ENCODE measurements around the gene TMEM109.
"Not testable (repeated sequence)": the region's sequence is repeated elsewhere in the genome, so short reads cannot be mapped to it uniquely, and the experiment has no call there.

The TMEM109 gene

GRCh38 chr11:60900673-60901404 is 13.1 kb upstream of the TMEM109 start:
- peaks cover 82% of the 10 kb centered on the region for H3K36me3 ChIP-seq (ENCODE audit: control insufficient read depth, insufficient read depth, low read length)
- H3K4me3 ChIP-seq (ENCODE audit: low read depth, low read length), result no peak overlapping the region
- no peak overlapping the region for H3K9ac ChIP-seq (ENCODE audit: low read depth, low read length)
- H3K4me1 ChIP-seq (ENCODE audit: control insufficient read depth, insufficient read depth, low read length), result peaks cover 8% of the 10 kb centered on the region
- no peaks in the 10 kb centered on the region for H3K27me3 ChIP-seq (ENCODE audit: control insufficient read depth, insufficient read depth, low read length)
- no peaks in the 10 kb centered on the region for H3K9me3 ChIP-seq (ENCODE audit: control insufficient read depth, insufficient read depth, low read length)
- no peak overlapping the region for H3K27ac ChIP-seq (ENCODE audit: low read depth, low read length)

GRCh38 chr11:60902625-60903024 is 11.3 kb upstream of the TMEM109 start:
- no peak overlapping the region for H3K27ac ChIP-seq (ENCODE audit: low read depth, low read length)
- no peak overlapping the region for H3K9ac ChIP-seq (ENCODE audit: low read depth, low read length)
- no peaks in the 10 kb centered on the region for H3K9me3 ChIP-seq (ENCODE audit: control insufficient read depth, insufficient read depth, low read length)
- H3K27me3 ChIP-seq (ENCODE audit: control insufficient read depth, insufficient read depth, low read length), result no peaks in the 10 kb centered on the region
- peaks cover 64% of the 10 kb centered on the region for H3K36me3 ChIP-seq (ENCODE audit: control insufficient read depth, insufficient read depth, low read length)
- H3K4me3 ChIP-seq (ENCODE audit: low read depth, low read length), result no peak overlapping the region
- peaks cover 8% of the 10 kb centered on the region for H3K4me1 ChIP-seq (ENCODE audit: control insufficient read depth, insufficient read depth, low read length)

- Histone ChIP-seq H3K27ac (ENCODE audit: low read depth, low read length) (no peak overlapping the region), H3K9ac (ENCODE audit: low read depth, low read length) (peak overlapping the region; percentile 84; the same call in 1 of the 2 replicates), H3K4me1 (ENCODE audit: control insufficient read depth, insufficient read depth, low read length) (peaks cover 8% of the 10 kb centered on the region), H3K36me3 (ENCODE audit: control insufficient read depth, insufficient read depth, low read length) (peaks cover 42% of the 10 kb centered on the region), H3K27me3 (ENCODE audit: control insufficient read depth, insufficient read depth, low read length) (peaks cover 6% of the 10 kb centered on the region; the same call in 1 of the 2 replicates), H3K4me3 (ENCODE audit: low read depth, low read length) (peak overlapping the region; percentile 96), H3K9me3 (ENCODE audit: control insufficient read depth, insufficient read depth, low read length) (no peaks in the 10 kb centered on the region)
Measured at GRCh38 chr11:60905047-60905446, 8.9 kb upstream of the TMEM109 start.

GRCh38 chr11:60905551-60906113 is 8.3 kb upstream of the TMEM109 start:
- Histone ChIP-seq H3K27ac (ENCODE audit: low read depth, low read length) (peak overlapping the region; percentile 99), H3K9me3 (ENCODE audit: control insufficient read depth, insufficient read depth, low read length) (no peaks in the 10 kb centered on the region), H3K9ac (ENCODE audit: low read depth, low read length) (peak overlapping the region; percentile 84), H3K4me3 (ENCODE audit: low read depth, low read length) (peak overlapping the region; percentile 96), H3K27me3 (ENCODE audit: control insufficient read depth, insufficient read depth, low read length) (peaks cover 8% of the 10 kb centered on the region), H3K36me3 (ENCODE audit: control insufficient read depth, insufficient read depth, low read length) (peaks cover 36% of the 10 kb centered on the region), H3K4me1 (ENCODE audit: control insufficient read depth, insufficient read depth, low read length) (peaks cover 8% of the 10 kb centered on the region)

- Histone ChIP-seq H3K4me1 (ENCODE audit: control insufficient read depth, insufficient read depth, low read length) (peaks cover 8% of the 10 kb centered on the region), H3K27ac (ENCODE audit: low read depth, low read length) (peak within 1 kb of the TSS; percentile 99), H3K9me3 (ENCODE audit: control insufficient read depth, insufficient read depth, low read length) (no peaks in the 10 kb centered on the region), H3K27me3 (ENCODE audit: control insufficient read depth, insufficient read depth, low read length) (peaks cover 13% of the 10 kb centered on the region), H3K4me3 (ENCODE audit: low read depth, low read length) (peak within 1 kb of the TSS; percentile 96), H3K9ac (ENCODE audit: low read depth, low read length) (peak within 1 kb of the TSS; percentile 84), H3K36me3 (ENCODE audit: control insufficient read depth, insufficient read depth, low read length) (peaks cover 29% of the 10 kb centered on the region)
Measured at GRCh38 chr11:60906132-60906972, 7.6 kb upstream of the TMEM109 start, which contains the start of gene PRPF19. TSS of gene PRPF19 (minus strand) at chr11:60906585. CDS start at chr11:60906382, 203 bp downstream.

GRCh38 chr11:60908803-60909202 is 5.2 kb upstream of the TMEM109 start:
- Histone ChIP-seq H3K27me3 (ENCODE audit: control insufficient read depth, insufficient read depth, low read length) (peaks cover 18% of the 10 kb centered on the region), H3K4me3 (ENCODE audit: low read depth, low read length) (no peak overlapping the region), H3K36me3 (ENCODE audit: control insufficient read depth, insufficient read depth, low read length) (peaks cover 4% of the 10 kb centered on the region), H3K4me1 (ENCODE audit: control insufficient read depth, insufficient read depth, low read length) (peaks cover 14% of the 10 kb centered on the region), H3K27ac (ENCODE audit: low read depth, low read length) (no peak overlapping the region), H3K9me3 (ENCODE audit: control insufficient read depth, insufficient read depth, low read length) (no peaks in the 10 kb centered on the region), H3K9ac (ENCODE audit: low read depth, low read length) (no peak overlapping the region)

GRCh38 chr11:60909680-60910280 is 4.2 kb upstream of the TMEM109 start:
- peaks cover 21% of the 10 kb centered on the region for H3K27me3 ChIP-seq (ENCODE audit: control insufficient read depth, insufficient read depth, low read length)
- not testable (repeated sequence) for H3K27ac ChIP-seq (ENCODE audit: low read depth, low read length); H3K9ac ChIP-seq (ENCODE audit: low read depth, low read length); H3K36me3 ChIP-seq (ENCODE audit: control insufficient read depth, insufficient read depth, low read length); H3K9me3 ChIP-seq (ENCODE audit: control insufficient read depth, insufficient read depth, low read length); H3K4me3 ChIP-seq (ENCODE audit: low read depth, low read length)
- H3K4me1 ChIP-seq (ENCODE audit: control insufficient read depth, insufficient read depth, low read length), result peaks cover 14% of the 10 kb centered on the region

- no peak overlapping the region for H3K9ac ChIP-seq (ENCODE audit: low read depth, low read length)
- no peak overlapping the region for H3K4me3 ChIP-seq (ENCODE audit: low read depth, low read length)
- H3K4me1 ChIP-seq (ENCODE audit: control insufficient read depth, insufficient read depth, low read length), result peaks cover 14% of the 10 kb centered on the region
- H3K9me3 ChIP-seq (ENCODE audit: control insufficient read depth, insufficient read depth, low read length), result no peaks in the 10 kb centered on the region
- H3K27me3 ChIP-seq (ENCODE audit: control insufficient read depth, insufficient read depth, low read length), result peaks cover 26% of the 10 kb centered on the region
- no peak overlapping the region for H3K27ac ChIP-seq (ENCODE audit: low read depth, low read length)
- H3K36me3 ChIP-seq (ENCODE audit: control insufficient read depth, insufficient read depth, low read length), result no peaks in the 10 kb centered on the region
Measured at GRCh38 chr11:60910281-60910687, 3.7 kb upstream of the TMEM109 start.

- peaks cover 18% of the 10 kb centered on the region for H3K4me1 ChIP-seq (ENCODE audit: control insufficient read depth, insufficient read depth, low read length)
- no peak overlapping the region for H3K9ac ChIP-seq (ENCODE audit: low read depth, low read length)
- H3K9me3 ChIP-seq (ENCODE audit: control insufficient read depth, insufficient read depth, low read length), result no peaks in the 10 kb centered on the region
- peaks cover 26% of the 10 kb centered on the region for H3K27me3 ChIP-seq (ENCODE audit: control insufficient read depth, insufficient read depth, low read length)
- H3K27ac ChIP-seq (ENCODE audit: low read depth, low read length), result no peak overlapping the region
- no peaks in the 10 kb centered on the region for H3K36me3 ChIP-seq (ENCODE audit: control insufficient read depth, insufficient read depth, low read length)
- H3K4me3 ChIP-seq (ENCODE audit: low read depth, low read length), result no peak overlapping the region
Measured at GRCh38 chr11:60910711-60911380, 3.1 kb upstream of the TMEM109 start.

GRCh38 chr11:60912223-60912850 is 1.6 kb upstream of the TMEM109 start:
- H3K27me3 ChIP-seq (ENCODE audit: control insufficient read depth, insufficient read depth, low read length), result peaks cover 26% of the 10 kb centered on the region
- H3K9ac ChIP-seq (ENCODE audit: low read depth, low read length), result no peak overlapping the region
- no peak overlapping the region for H3K4me3 ChIP-seq (ENCODE audit: low read depth, low read length)
- H3K4me1 ChIP-seq (ENCODE audit: control insufficient read depth, insufficient read depth, low read length), result peaks cover 28% of the 10 kb centered on the region
- no peak overlapping the region for H3K27ac ChIP-seq (ENCODE audit: low read depth, low read length)
- no peaks in the 10 kb centered on the region for H3K36me3 ChIP-seq (ENCODE audit: control insufficient read depth, insufficient read depth, low read length)
- no peaks in the 10 kb centered on the region for H3K9me3 ChIP-seq (ENCODE audit: control insufficient read depth, insufficient read depth, low read length)
